BJ (cell line): ENCODE results near the gene CRTC2. TPM values are rescaled to one million over a fixed set of nuclear protein-coding genes. Genes with fewer than 3 reads are reported as not detected.

Source experiments
- CTCF ChIA-PET: fragments of 350-600 bp; formaldehyde crosslinking; extraction: SDS; loops from one replicate; lab custom pipeline; 2021; ENCODE audit warnings: antibody characterized with exemption, inconsistent platforms; lab: Yijun Ruan, JAX
- POLR2A ChIA-PET: fragments of 300-600 bp; sonication (Branson Sonifier 250); formaldehyde crosslinking; extraction: SDS; loops from one replicate; lab custom pipeline; 2021; ENCODE audit warnings: antibody characterized with exemption; lab: Charles Lee
- DNase-seq: peaks from one replicate; pipeline ENCODE4 v3.0.0-alpha.2; 2011; ENCODE audit warnings: low read depth
- H3K27me3 ChIP-seq: 2 replicates; pipeline ENCODE4 v1.6.0; 2011; ENCODE audit warnings: low read length; ENCODE audit not compliant: control insufficient read depth, insufficient read depth
- H3K36me3 ChIP-seq: 2 replicates; pipeline ENCODE4 v1.5.1; 2011; ENCODE audit warnings: low read length; ENCODE audit not compliant: control insufficient read depth, insufficient read depth
- H3K4me3 ChIP-seq: 2 replicates; pipeline ENCODE4 v1.5.1; 2011; ENCODE audit warnings: low read depth, mild to moderate bottlenecking, control low read depth, low read length
- polyA plus RNA-seq: library from polyadenylated mRNA; depleted of rRNA; stranded (reverse); fragments of >200 nt; gene quantifications from 2 replicates; pipeline ENCODE4 v1.2.3, GENCODE V29; 2011
- TF ChIP-seq, protein P1 (sequence below): IDR thresholded peaks from 2 replicates; pipeline ENCODE4 v1.5.1; 2011; ENCODE audit warnings: low read depth, mild to moderate bottlenecking, control low read depth, inconsistent platforms, low read length, moderate library complexity; ENCODE audit not compliant: insufficient read depth

The CRTC2 gene
- polyA plus RNA-seq, 1 experiment = 25.2 TPM

DNA sequence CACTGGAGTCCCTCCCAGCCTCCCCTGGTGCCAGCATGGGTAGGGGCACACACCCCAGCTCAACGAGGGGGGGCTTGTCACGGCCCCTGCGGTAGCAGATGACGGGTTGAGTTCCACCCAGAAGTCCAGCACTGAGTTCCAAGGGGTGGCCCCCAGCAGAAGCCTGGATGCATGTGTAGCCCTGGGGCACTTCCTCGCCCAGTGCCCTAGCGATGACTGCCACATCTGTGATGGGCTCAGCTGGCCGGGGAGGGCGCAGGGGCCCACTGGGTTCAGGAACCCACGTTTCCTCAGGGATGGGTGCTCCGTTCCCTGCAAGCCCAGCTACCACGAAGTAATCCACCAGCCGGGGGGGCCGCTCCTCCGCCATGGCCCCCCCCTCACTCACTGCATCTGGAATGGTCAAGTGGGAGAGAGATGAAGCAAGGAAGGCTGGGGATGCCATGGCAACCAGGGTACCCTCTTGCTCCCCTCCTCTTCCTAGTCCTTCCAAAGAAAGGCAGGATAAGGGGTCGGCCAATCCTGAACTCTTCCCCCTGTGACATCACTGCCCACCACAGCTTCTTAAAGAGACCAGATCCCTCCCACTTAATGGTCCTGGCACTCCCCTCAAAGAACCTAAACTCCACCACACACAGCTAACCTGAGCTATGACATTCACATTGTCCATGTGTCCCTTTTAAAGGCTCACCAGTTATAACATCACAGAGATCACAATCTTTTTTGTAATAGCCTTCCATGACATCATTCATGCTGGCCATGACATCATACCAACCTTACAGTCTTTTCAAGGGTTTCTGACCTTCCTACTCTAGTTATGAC lies 14.2 kb downstream of the CRTC2 start:
- H3K36me3 ChIP-seq = peaks cover 18% of the 10 kb centered on the region
- TF ChIP-seq, protein P1, sequence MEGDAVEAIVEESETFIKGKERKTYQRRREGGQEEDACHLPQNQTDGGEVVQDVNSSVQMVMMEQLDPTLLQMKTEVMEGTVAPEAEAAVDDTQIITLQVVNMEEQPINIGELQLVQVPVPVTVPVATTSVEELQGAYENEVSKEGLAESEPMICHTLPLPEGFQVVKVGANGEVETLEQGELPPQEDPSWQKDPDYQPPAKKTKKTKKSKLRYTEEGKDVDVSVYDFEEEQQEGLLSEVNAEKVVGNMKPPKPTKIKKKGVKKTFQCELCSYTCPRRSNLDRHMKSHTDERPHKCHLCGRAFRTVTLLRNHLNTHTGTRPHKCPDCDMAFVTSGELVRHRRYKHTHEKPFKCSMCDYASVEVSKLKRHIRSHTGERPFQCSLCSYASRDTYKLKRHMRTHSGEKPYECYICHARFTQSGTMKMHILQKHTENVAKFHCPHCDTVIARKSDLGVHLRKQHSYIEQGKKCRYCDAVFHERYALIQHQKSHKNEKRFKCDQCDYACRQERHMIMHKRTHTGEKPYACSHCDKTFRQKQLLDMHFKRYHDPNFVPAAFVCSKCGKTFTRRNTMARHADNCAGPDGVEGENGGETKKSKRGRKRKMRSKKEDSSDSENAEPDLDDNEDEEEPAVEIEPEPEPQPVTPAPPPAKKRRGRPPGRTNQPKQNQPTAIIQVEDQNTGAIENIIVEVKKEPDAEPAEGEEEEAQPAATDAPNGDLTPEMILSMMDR = no peak
- ChIA-PET CTCF (interaction anchor here (0.6 to 3.4 kb wide), 11 partner anchors 9 to 154 kb away, joined by 3 to 14 read pairs (median 3); partner anchors contain the start of gene CREB3L4), POLR2A (interaction anchor here (0.7 kb wide), 1 partner anchor 257 kb away, joined by 3 read pairs; no protein-coding TSS in a partner anchor)
- no peaks in the 10 kb centered on the region for H3K27me3 ChIP-seq
- H3K4me3 ChIP-seq = no peak overlapping the region
- no peak for DNase-seq

- ChIA-PET POLR2A (no interaction called here), CTCF (interaction anchor here (0.6 to 1.1 kb wide), 2 partner anchors 59 to 126 kb away, joined by 3 read pairs; no protein-coding TSS in a partner anchor)
- TF ChIP-seq, protein P1 = no peak
- H3K4me3 ChIP-seq = no peak overlapping the region
- no peaks in the 10 kb centered on the region for H3K27me3 ChIP-seq
- no peak for DNase-seq
- peaks cover 12% of the 10 kb centered on the region for H3K36me3 ChIP-seq
These were observed 15.5 kb downstream of the CRTC2 start for GRCh38 chr1:153942766-153943549.

- no peaks in the 10 kb centered on the region for H3K27me3 ChIP-seq
- ChIA-PET CTCF (no interaction called here), POLR2A (no interaction called here)
- H3K4me3 ChIP-seq = no peak overlapping the region
- H3K36me3 ChIP-seq = peaks cover 17% of the 10 kb centered on the region
- TF ChIP-seq, protein P1 = no peak
- DNase-seq = no peak
These were observed 16.3 kb downstream of the CRTC2 start for GRCh38 chr1:153941826-153942725.

- H3K36me3 ChIP-seq = peaks cover 27% of the 10 kb centered on the region
- H3K27me3 ChIP-seq = no peaks in the 10 kb centered on the region
- DNase-seq = no peak
- H3K4me3 ChIP-seq = no peak overlapping the region
- TF ChIP-seq, protein P1 = no peak
- ChIA-PET CTCF (interaction anchor here (1.2 to 1.6 kb wide), 2 partner anchors 23 to 143 kb away, joined by 3 to 5 read pairs; partner anchors contain the start of gene SLC39A1), POLR2A (no interaction called here)
These were observed 17.7 kb downstream of the CRTC2 start for GRCh38 chr1:153940756-153941155.
